ENCODE results near the gene C2CD2.

DNA sequence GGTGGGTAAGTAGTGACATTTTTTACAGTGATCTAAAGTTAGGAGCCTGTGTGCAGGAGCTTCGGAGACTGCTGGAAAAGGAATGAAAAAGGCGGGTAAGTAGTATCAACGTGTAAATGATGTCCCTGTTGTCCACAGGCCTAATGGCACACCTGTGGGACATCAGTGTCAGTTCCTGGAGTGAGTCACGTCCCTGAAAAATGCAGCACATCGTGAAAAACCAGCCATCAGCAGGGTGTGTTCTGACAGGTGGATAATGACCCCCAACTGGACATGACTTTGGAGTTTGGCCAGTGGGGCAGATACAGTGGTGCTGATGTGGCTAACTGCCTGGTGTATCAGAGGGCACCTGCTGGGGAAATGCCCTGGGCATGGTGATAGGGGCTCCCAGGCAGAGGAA lies 62.7 kb downstream of the C2CD2 start:
- TF ChIP-seq ZFP3 (CRISPR knock-in tag; IDR thresholded peaks at IDR 0.05) = no peak
- TF ChIP-seq RARB (CRISPR knock-in tag; IDR thresholded peaks at IDR 0.05) = no peak
- TF ChIP-seq, protein P1, sequence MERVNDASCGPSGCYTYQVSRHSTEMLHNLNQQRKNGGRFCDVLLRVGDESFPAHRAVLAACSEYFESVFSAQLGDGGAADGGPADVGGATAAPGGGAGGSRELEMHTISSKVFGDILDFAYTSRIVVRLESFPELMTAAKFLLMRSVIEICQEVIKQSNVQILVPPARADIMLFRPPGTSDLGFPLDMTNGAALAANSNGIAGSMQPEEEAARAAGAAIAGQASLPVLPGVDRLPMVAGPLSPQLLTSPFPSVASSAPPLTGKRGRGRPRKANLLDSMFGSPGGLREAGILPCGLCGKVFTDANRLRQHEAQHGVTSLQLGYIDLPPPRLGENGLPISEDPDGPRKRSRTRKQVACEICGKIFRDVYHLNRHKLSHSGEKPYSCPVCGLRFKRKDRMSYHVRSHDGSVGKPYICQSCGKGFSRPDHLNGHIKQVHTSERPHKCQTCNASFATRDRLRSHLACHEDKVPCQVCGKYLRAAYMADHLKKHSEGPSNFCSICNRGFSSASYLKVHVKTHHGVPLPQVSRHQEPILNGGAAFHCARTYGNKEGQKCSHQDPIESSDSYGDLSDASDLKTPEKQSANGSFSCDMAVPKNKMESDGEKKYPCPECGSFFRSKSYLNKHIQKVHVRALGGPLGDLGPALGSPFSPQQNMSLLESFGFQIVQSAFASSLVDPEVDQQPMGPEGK (CRISPR knock-in tag; IDR thresholded peaks at IDR 0.05; ENCODE audit: borderline replicate concordance) = no peak
- no peak for TF ChIP-seq TOX (CRISPR knock-in tag; IDR thresholded peaks at IDR 0.05; ENCODE audit: borderline replicate concordance)
- TF ChIP-seq SNAI2 (CRISPR knock-in tag; IDR thresholded peaks at IDR 0.05) = no peak
- no peak for TF ChIP-seq PPARA (CRISPR knock-in tag; IDR thresholded peaks at IDR 0.05; ENCODE audit: borderline replicate concordance)
- no peak for TF ChIP-seq ESRRG (CRISPR knock-in tag; IDR thresholded peaks at IDR 0.05)

Measured in SK-N-SH treated with all-trans-retinoic acid at 6 μM for 48 hours (cell line).